SK-N-SH (cell line): Measurements from ENCODE around the gene A2ML1. TPM values are rescaled to one million over a fixed set of nuclear protein-coding genes. Genes with fewer than 3 reads are reported as not detected.

ENCODE experiments used
- CTCF ChIA-PET: fragments of 300-600, 350-600 bp; formaldehyde crosslinking; extraction: SDS; loops from one replicate; lab custom pipeline; 2021; lab: Yijun Ruan, JAX
- POLR2A ChIA-PET: fragments of 350-600 bp; sonication (Branson Sonifier 250); formaldehyde crosslinking; extraction: SDS; loops from one replicate; lab custom pipeline; 2020; ENCODE audit warnings: antibody characterized with exemption, inconsistent platforms; lab: Yijun Ruan, JAX
- DNase-seq: peaks from one replicate; pipeline ENCODE4 v3.0.0; 2012
- H2AFZ ChIP-seq: fragments of 200-600 bp; sonication (generic); 2 replicates; pipeline ENCODE4 v1.8.1; 2016; ENCODE audit warnings: antibody characterized with exemption, mild to moderate bottlenecking, low read depth
- H3F3A ChIP-seq: fragments of 200-600 bp; sonication (generic); replicated peaks from 2 replicates; pipeline ENCODE3; 2016; ENCODE audit warnings: antibody characterized with exemption, mild to moderate bottlenecking; ENCODE audit not compliant: insufficient read depth
- H3K27ac ChIP-seq, 2 experiments: fragments of 200-500 bp in 1 of 2; fragments of 200-600 bp in 1 of 2; sonication (Bioruptor generic) in 1 of 2; sonication (generic), shearing (Covaris generic) in 1 of 2; 2 replicates each; pipeline versions ENCODE4 v1.5.1 to v1.6.1; 2014 to 2016; ENCODE audit warnings: low read depth in 2 of 2, inconsistent platforms in 1 of 2, low read length in 1 of 2, mild to moderate bottlenecking in 1 of 2, mixed read lengths in 1 of 2
- H3K27me3 ChIP-seq: fragments of 200-600 bp; sonication (generic), shearing (Covaris generic); 2 replicates; pipeline ENCODE4 v1.6.1; 2016; ENCODE audit warnings: mixed run types; ENCODE audit not compliant: insufficient read depth
- H3K36me3 ChIP-seq, 2 experiments: fragments of 200-500 bp in 1 of 2; fragments of 200-600 bp in 1 of 2; sonication (Bioruptor generic) in 1 of 2; sonication (generic) in 1 of 2; replicated peaks in 1 of 2; 2 replicates each; pipeline versions ENCODE3 to v1.5.1; 2014 to 2016; ENCODE audit warnings: low read length in 1 of 2, mild to moderate bottlenecking in 1 of 2; ENCODE audit not compliant: insufficient read depth in 2 of 2, control insufficient read depth in 1 of 2
- H3K4me1 ChIP-seq, 2 experiments: fragments of 200-500 bp in 1 of 2; fragments of 200-600 bp in 1 of 2; sonication (Bioruptor generic) in 1 of 2; sonication (generic), shearing (Covaris generic) in 1 of 2; 2 replicates each; pipeline versions ENCODE4 v1.5.1 to v1.6.1; 2014 to 2016; ENCODE audit warnings: low read depth in 1 of 2, low read length in 1 of 2, mixed run types in 1 of 2; ENCODE audit not compliant: insufficient read depth in 2 of 2, control insufficient read depth in 1 of 2
- H3K4me2 ChIP-seq: fragments of 200-600 bp; sonication (generic), shearing (Covaris generic); 2 replicates; pipeline ENCODE4 v1.6.1; 2017; ENCODE audit warnings: mixed run types
- H3K4me3 ChIP-seq, 2 experiments: fragments of 200-500 bp in 1 of 2; fragments of 200-600 bp in 1 of 2; sonication (Bioruptor generic) in 1 of 2; sonication (generic), shearing (Covaris generic) in 1 of 2; 2 replicates each; pipeline versions ENCODE4 v1.5.1 to v1.8.1; 2014 to 2016; ENCODE audit warnings: low read depth in 2 of 2, inconsistent platforms in 1 of 2, low read length in 1 of 2, mild to moderate bottlenecking in 1 of 2, mixed read lengths in 1 of 2, moderate library complexity in 1 of 2
- H3K79me2 ChIP-seq: fragments of 200-600 bp; sonication (generic); 2 replicates; pipeline ENCODE4 v1.8.1; 2017; ENCODE audit warnings: mild to moderate bottlenecking; ENCODE audit not compliant: insufficient read depth
- H3K9ac ChIP-seq: fragments of 200-600 bp; sonication (generic); 2 replicates; pipeline ENCODE4 v1.6.1; 2017; ENCODE audit warnings: mixed run types
- H3K9me2 ChIP-seq: fragments of 200-600 bp; sonication (generic); 2 replicates; pipeline ENCODE4 v1.6.1; 2017; ENCODE audit warnings: mixed run types
- H3K9me3 ChIP-seq: fragments of 200-600 bp; sonication (generic); 2 replicates; pipeline ENCODE4 v1.6.1; 2017; ENCODE audit warnings: mixed run types, mild to moderate bottlenecking, moderate library complexity
- H4K20me1 ChIP-seq: fragments of 200-600 bp; sonication (generic); 2 replicates; pipeline ENCODE4 v1.6.1; 2017; ENCODE audit warnings: mild to moderate bottlenecking, mixed run types; ENCODE audit not compliant: insufficient read depth
- CHD2 ChIP-seq: fragments of 150-350 bp; IDR thresholded peaks from 2 replicates; pipeline ENCODE4 v1.6.1; 2018; ENCODE audit warnings: low read length; ENCODE audit not compliant: partially characterized antibody
- ELF1 ChIP-seq: IDR thresholded peaks from 2 replicates; pipeline ENCODE4 v1.4.0; 2012
- FOSL2 ChIP-seq: IDR thresholded peaks from 2 replicates; pipeline ENCODE4 v1.4.0; 2012; ENCODE audit warnings: low read depth, mild to moderate bottlenecking, moderate library complexity, borderline replicate concordance
- GABPA ChIP-seq: IDR thresholded peaks from 2 replicates; pipeline ENCODE4 v1.4.0; 2012; ENCODE audit warnings: low read depth, mild to moderate bottlenecking
- POLR2AphosphoS5 ChIP-seq: IDR thresholded peaks from 2 replicates; pipeline ENCODE4 v1.6.1; 2012; ENCODE audit warnings: low read depth, low read length
- RCOR1 ChIP-seq: fragments of 150-350 bp; IDR thresholded peaks from 2 replicates; pipeline ENCODE4 v1.6.1; 2017; ENCODE audit warnings: antibody characterized with exemption, low read length
- RFX5 ChIP-seq: IDR thresholded peaks from 2 replicates; pipeline ENCODE4 v1.6.1; 2012; ENCODE audit warnings: mild to moderate bottlenecking, improper control_type of control experiment, low read length
- RXRA ChIP-seq: IDR thresholded peaks from 2 replicates; pipeline ENCODE4 v1.4.0; 2012; ENCODE audit warnings: low read depth, mild to moderate bottlenecking, borderline replicate concordance
- SIN3A ChIP-seq: IDR thresholded peaks from 2 replicates; pipeline ENCODE4 v1.6.1; 2012; ENCODE audit warnings: low read depth, mild to moderate bottlenecking, low read length, moderate library complexity, borderline replicate concordance
- TEAD4 ChIP-seq: IDR thresholded peaks from 2 replicates; pipeline ENCODE4 v1.4.0; 2012; ENCODE audit warnings: mild to moderate bottlenecking, borderline replicate concordance; ENCODE audit not compliant: insufficient read depth
- WGBS: methylation state at CpG from one replicate; pipeline ENCODE4 v1.1.6; 2017; ENCODE audit warnings: low lambda C conversion rate; 5-methylcytosine and 5-hydroxymethylcytosine counted together
- polyA plus RNA-seq, 3 experiments: library from polyadenylated mRNA; depleted of rRNA; stranded (reverse); fragments of >200 nt; gene quantifications; 2 replicates each; pipeline ENCODE4 v1.2.3, GENCODE V29; 2012
- TF ChIP-seq, protein P1 (sequence below): fragments of 150-350 bp; IDR thresholded peaks from 2 replicates; pipeline ENCODE4 v1.6.1; 2017; ENCODE audit warnings: antibody characterized with exemption, low read length, low read depth, borderline replicate concordance
- TF ChIP-seq, protein P2 (sequence below): fragments of 150-350 bp; IDR thresholded peaks from 2 replicates; pipeline ENCODE4 v1.6.1; 2016; ENCODE audit warnings: mild to moderate bottlenecking, low read depth, low read length
- TF ChIP-seq, protein P3 (sequence below): IDR thresholded peaks from 2 replicates; pipeline ENCODE4 v1.6.1; 2012; ENCODE audit warnings: mild to moderate bottlenecking, low read depth, low read length, moderate library complexity
- TF ChIP-seq, protein P4 (sequence below): fragments of 200-600 bp; sonication (generic); IDR thresholded peaks from 2 replicates; pipeline ENCODE4 v1.6.1; 2017; ENCODE audit warnings: antibody characterized with exemption, mild to moderate bottlenecking, moderate library complexity

A2ML1 gene
- polyA plus RNA-seq, 1 of the 3 experiments (the other 2 are of a cell fraction): not detected

DNA sequence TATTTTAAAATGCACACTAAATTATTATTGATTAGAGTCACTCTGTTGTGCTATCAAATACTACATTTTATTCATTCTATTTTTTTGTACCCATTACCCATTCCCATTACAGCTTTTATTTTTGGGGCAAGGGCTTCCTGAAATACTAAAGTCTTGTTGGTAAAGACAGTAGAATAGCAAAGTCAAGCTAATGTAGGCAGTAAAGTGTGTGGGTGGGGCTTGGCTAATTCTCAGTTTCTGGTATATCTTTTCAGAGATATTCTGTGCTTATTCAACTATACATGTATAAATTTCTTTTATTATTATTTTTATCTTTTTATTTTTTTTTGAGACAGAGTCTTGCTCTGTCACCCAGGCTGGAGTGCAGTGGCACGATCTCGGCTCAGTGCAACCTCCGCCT, 69.6 kb downstream of the A2ML1 start:
- no peak overlapping the region for H3K4me2 ChIP-seq
- H3K27me3 ChIP-seq: no peaks in the 10 kb centered on the region; the same call in 1 of the 2 replicates
- no peak overlapping the region for H3K4me3 ChIP-seq
- DNase-seq: no peak
- no peaks in the 10 kb centered on the region for H3K79me2 ChIP-seq
- peaks cover 0 to 5% of the 10 kb centered on the region in 2 experiments for H3K36me3 ChIP-seq
- ChIA-PET CTCF (interaction anchor here (0.9 to 4.0 kb wide), 9 partner anchors 12 to 231 kb away, joined by 3 to 48 read pairs (median 9); no protein-coding TSS in a partner anchor), POLR2A (no interaction called here)
- no peaks in the 10 kb centered on the region for H3K4me1 ChIP-seq
- H2AFZ ChIP-seq: no peak overlapping the region
- no peaks in the 10 kb centered on the region for H4K20me1 ChIP-seq
- no peaks in the 10 kb centered on the region for H3K9me3 ChIP-seq
- H3K9me2 ChIP-seq: no peaks in the 10 kb centered on the region
- H3F3A ChIP-seq: no peaks in the 10 kb centered on the region
- TF ChIP-seq, protein P1, sequence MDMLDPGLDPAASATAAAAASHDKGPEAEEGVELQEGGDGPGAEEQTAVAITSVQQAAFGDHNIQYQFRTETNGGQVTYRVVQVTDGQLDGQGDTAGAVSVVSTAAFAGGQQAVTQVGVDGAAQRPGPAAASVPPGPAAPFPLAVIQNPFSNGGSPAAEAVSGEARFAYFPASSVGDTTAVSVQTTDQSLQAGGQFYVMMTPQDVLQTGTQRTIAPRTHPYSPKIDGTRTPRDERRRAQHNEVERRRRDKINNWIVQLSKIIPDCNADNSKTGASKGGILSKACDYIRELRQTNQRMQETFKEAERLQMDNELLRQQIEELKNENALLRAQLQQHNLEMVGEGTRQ: no peak
- no peak for TF ChIP-seq RCOR1
- no peak for TF ChIP-seq FOSL2
- TF ChIP-seq POLR2AphosphoS5: no peak
- TF ChIP-seq ELF1: no peak
- TF ChIP-seq RFX5: no peak
- no peak for TF ChIP-seq CHD2
- no peak for TF ChIP-seq SIN3A
- TF ChIP-seq, protein P2, sequence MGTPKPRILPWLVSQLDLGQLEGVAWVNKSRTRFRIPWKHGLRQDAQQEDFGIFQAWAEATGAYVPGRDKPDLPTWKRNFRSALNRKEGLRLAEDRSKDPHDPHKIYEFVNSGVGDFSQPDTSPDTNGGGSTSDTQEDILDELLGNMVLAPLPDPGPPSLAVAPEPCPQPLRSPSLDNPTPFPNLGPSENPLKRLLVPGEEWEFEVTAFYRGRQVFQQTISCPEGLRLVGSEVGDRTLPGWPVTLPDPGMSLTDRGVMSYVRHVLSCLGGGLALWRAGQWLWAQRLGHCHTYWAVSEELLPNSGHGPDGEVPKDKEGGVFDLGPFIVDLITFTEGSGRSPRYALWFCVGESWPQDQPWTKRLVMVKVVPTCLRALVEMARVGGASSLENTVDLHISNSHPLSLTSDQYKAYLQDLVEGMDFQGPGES: no peak
- TF ChIP-seq GABPA: no peak
- no peak for TF ChIP-seq TEAD4
- TF ChIP-seq, protein P3, sequence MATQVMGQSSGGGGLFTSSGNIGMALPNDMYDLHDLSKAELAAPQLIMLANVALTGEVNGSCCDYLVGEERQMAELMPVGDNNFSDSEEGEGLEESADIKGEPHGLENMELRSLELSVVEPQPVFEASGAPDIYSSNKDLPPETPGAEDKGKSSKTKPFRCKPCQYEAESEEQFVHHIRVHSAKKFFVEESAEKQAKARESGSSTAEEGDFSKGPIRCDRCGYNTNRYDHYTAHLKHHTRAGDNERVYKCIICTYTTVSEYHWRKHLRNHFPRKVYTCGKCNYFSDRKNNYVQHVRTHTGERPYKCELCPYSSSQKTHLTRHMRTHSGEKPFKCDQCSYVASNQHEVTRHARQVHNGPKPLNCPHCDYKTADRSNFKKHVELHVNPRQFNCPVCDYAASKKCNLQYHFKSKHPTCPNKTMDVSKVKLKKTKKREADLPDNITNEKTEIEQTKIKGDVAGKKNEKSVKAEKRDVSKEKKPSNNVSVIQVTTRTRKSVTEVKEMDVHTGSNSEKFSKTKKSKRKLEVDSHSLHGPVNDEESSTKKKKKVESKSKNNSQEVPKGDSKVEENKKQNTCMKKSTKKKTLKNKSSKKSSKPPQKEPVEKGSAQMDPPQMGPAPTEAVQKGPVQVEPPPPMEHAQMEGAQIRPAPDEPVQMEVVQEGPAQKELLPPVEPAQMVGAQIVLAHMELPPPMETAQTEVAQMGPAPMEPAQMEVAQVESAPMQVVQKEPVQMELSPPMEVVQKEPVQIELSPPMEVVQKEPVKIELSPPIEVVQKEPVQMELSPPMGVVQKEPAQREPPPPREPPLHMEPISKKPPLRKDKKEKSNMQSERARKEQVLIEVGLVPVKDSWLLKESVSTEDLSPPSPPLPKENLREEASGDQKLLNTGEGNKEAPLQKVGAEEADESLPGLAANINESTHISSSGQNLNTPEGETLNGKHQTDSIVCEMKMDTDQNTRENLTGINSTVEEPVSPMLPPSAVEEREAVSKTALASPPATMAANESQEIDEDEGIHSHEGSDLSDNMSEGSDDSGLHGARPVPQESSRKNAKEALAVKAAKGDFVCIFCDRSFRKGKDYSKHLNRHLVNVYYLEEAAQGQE: no peak
- TF ChIP-seq, protein P4, sequence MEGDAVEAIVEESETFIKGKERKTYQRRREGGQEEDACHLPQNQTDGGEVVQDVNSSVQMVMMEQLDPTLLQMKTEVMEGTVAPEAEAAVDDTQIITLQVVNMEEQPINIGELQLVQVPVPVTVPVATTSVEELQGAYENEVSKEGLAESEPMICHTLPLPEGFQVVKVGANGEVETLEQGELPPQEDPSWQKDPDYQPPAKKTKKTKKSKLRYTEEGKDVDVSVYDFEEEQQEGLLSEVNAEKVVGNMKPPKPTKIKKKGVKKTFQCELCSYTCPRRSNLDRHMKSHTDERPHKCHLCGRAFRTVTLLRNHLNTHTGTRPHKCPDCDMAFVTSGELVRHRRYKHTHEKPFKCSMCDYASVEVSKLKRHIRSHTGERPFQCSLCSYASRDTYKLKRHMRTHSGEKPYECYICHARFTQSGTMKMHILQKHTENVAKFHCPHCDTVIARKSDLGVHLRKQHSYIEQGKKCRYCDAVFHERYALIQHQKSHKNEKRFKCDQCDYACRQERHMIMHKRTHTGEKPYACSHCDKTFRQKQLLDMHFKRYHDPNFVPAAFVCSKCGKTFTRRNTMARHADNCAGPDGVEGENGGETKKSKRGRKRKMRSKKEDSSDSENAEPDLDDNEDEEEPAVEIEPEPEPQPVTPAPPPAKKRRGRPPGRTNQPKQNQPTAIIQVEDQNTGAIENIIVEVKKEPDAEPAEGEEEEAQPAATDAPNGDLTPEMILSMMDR: no peak
- no peak for TF ChIP-seq RXRA
- WGBS: 98% methylated on average over 3 of the region's 3 CpGs
- no peak overlapping the region for H3K9ac ChIP-seq
- no peak overlapping the region for H3K27ac ChIP-seq
